Endothelial cell of umbilical vein (primary cell): ENCODE measurements around the gene MTERF1. TPM values are rescaled to one million over a fixed set of nuclear protein-coding genes. Genes with fewer than 3 reads are reported as not detected.

Source experiments
- BruUV-seq: library from RNA; stranded (reverse); fragments of 400-500 nt; replicated peaks from 2 replicates; lab custom pipeline; 2021; lab: Mats Ljungman, UMichigan
- CTCF ChIA-PET: fragments of 300-600, 350-600 bp; sonication (Branson Sonifier 250); formaldehyde crosslinking; loops from one replicate; lab custom pipeline; 2021; ENCODE audit warnings: antibody characterized with exemption, inconsistent platforms; lab: Charles Lee
- POLR2A ChIA-PET: fragments of 300-600, 350-600 bp; sonication (Branson Sonifier 250); formaldehyde crosslinking; loops from one replicate; lab custom pipeline; 2021; ENCODE audit warnings: antibody characterized with exemption, inconsistent platforms; lab: Charles Lee
- DNase-seq: peaks from one replicate; pipeline ENCODE4 v3.0.0-alpha.2; 2011; ENCODE audit warnings: low read depth, low spot score
- FAIRE-seq: peaks from 2 replicates; lab custom pipeline; 2011; peaks lifted over from hg19 to GRCh38; lab: Jason Lieb, UNC
- H2AFZ ChIP-seq: 2 replicates; pipeline ENCODE4 v1.6.0; 2012; ENCODE audit warnings: low read depth, low read length, control low read depth, inconsistent platforms
- H3K27ac ChIP-seq: 2 replicates; pipeline ENCODE4 v1.5.1; 2011; ENCODE audit warnings: low read depth, mild to moderate bottlenecking, control low read depth, low read length, moderate library complexity; ENCODE audit not compliant: insufficient read depth
- H3K27me3 ChIP-seq, 2 experiments: 2 replicates each; pipeline versions ENCODE4 v1.6.0 to v1.6.1; 2011; ENCODE audit warnings: low read length in 2 of 2, mixed read lengths in 1 of 2; ENCODE audit not compliant: control insufficient read depth in 2 of 2, insufficient read depth in 2 of 2
- H3K36me3 ChIP-seq, 2 experiments: 2 replicates in 1 of 2; 3 replicates in 1 of 2; pipeline ENCODE4 v1.5.1; 2011; ENCODE audit warnings: low read length in 2 of 2, mild to moderate bottlenecking in 1 of 2, moderate library complexity in 1 of 2; ENCODE audit not compliant: control insufficient read depth in 2 of 2, insufficient read depth in 2 of 2; ENCODE audit errors: extremely low read depth in 1 of 2
- H3K4me1 ChIP-seq: 3 replicates; pipeline ENCODE4 v1.5.1; 2011; ENCODE audit warnings: mild to moderate bottlenecking, low read length; ENCODE audit not compliant: control insufficient read depth, insufficient read depth; ENCODE audit errors: extremely low read depth
- H3K4me2 ChIP-seq: 2 replicates; pipeline ENCODE4 v1.6.1; 2011; ENCODE audit warnings: low read length, control low read depth, mixed read lengths; ENCODE audit not compliant: insufficient read depth
- H3K4me3 ChIP-seq, 3 experiments: fragments of 200-600 bp in 1 of 3; sonication (generic), shearing (Covaris generic) in 1 of 3; replicated peaks in 1 of 3; 2 replicates each; pipeline ENCODE4 v1.5.1; 2011 to 2016; ENCODE audit warnings: control low read depth in 3 of 3, low read length in 3 of 3, mild to moderate bottlenecking in 2 of 3, inconsistent platforms in 1 of 3, low read depth in 1 of 3, moderate library complexity in 1 of 3; ENCODE audit not compliant: insufficient read depth in 1 of 3
- H3K79me2 ChIP-seq: 2 replicates; pipeline ENCODE4 v1.6.0; 2012; ENCODE audit warnings: low read length, inconsistent platforms; ENCODE audit not compliant: control insufficient read depth, insufficient read depth
- H3K9ac ChIP-seq: replicated peaks from 2 replicates; pipeline ENCODE3; 2011; ENCODE audit warnings: low read length, control low read depth; ENCODE audit not compliant: insufficient read depth; ENCODE audit errors: extremely low read depth
- H3K9me1 ChIP-seq: replicated peaks from 3 replicates; pipeline ENCODE4 v1.6.0; 2011; ENCODE audit warnings: mild to moderate bottlenecking, low read length; ENCODE audit not compliant: control insufficient read depth, insufficient read depth; ENCODE audit errors: extremely low read depth
- H3K9me3 ChIP-seq: replicated peaks from 2 replicates; pipeline ENCODE4 v1.5.1; 2012; ENCODE audit warnings: low read length, inconsistent platforms; ENCODE audit not compliant: control insufficient read depth, insufficient read depth
- H4K20me1 ChIP-seq: replicated peaks from 2 replicates; pipeline ENCODE3; 2011; ENCODE audit warnings: mild to moderate bottlenecking, low read length; ENCODE audit not compliant: control insufficient read depth, insufficient read depth; ENCODE audit errors: extremely low read depth
- CTCF ChIP-seq, 2 donors: IDR thresholded peaks; 1 replicate in 1 of 2; 2 replicates in 1 of 2; pipeline ENCODE4 v1.5.1; 2011; ENCODE audit warnings: low read length in 2 of 2, mild to moderate bottlenecking in 2 of 2, moderate library complexity in 2 of 2, control low read depth in 1 of 2, inconsistent platforms in 1 of 2, low read depth in 1 of 2; ENCODE audit not compliant: insufficient read depth in 1 of 2; ENCODE audit errors: extremely low read depth in 1 of 2
- EZH2 ChIP-seq: IDR thresholded peaks from 2 replicates; pipeline ENCODE4 v1.6.1; 2012; ENCODE audit warnings: borderline replicate concordance, low read depth, mild to moderate bottlenecking, moderate library complexity, low read length, inconsistent platforms; ENCODE audit not compliant: severe bottlenecking
- FOS ChIP-seq: IDR thresholded peaks from 2 replicates; pipeline ENCODE4 v1.6.1; 2011; ENCODE audit warnings: mild to moderate bottlenecking, low read length, moderate library complexity, borderline replicate concordance; ENCODE audit not compliant: insufficient read depth
- GATA2 ChIP-seq: IDR thresholded peaks from 2 replicates; pipeline ENCODE4 v1.7.0; 2011; ENCODE audit warnings: low read depth, mild to moderate bottlenecking, moderate library complexity, mixed read lengths, low read length; ENCODE audit not compliant: insufficient read length, insufficient read depth
- JUN ChIP-seq: IDR thresholded peaks from 2 replicates; pipeline ENCODE4 v1.6.1; 2011; ENCODE audit warnings: borderline replicate concordance, low read depth; ENCODE audit not compliant: insufficient read length, insufficient read depth
- MAX ChIP-seq: IDR thresholded peaks from 2 replicates; pipeline ENCODE4 v1.6.1; 2011; ENCODE audit not compliant: insufficient read depth, insufficient read length
- MYC ChIP-seq: IDR thresholded peaks from one replicate; pipeline ENCODE4 v1.6.1; 2011; ENCODE audit warnings: mild to moderate bottlenecking, low read depth, low read length
- POLR2A ChIP-seq: IDR thresholded peaks from 2 replicates; pipeline ENCODE4 v1.6.1; 2012; ENCODE audit warnings: low read depth, mild to moderate bottlenecking, control low read depth, low read length
- POLR2AphosphoS5 ChIP-seq: IDR thresholded peaks from 2 replicates; pipeline ENCODE4 v1.6.1; 2012; ENCODE audit warnings: low read depth, mild to moderate bottlenecking, control low read depth, low read length, moderate library complexity; ENCODE audit not compliant: insufficient read depth
- dilution Hi-C: fragments of 300-500 bp; cut with MboI; formaldehyde crosslinking; loops from one replicate; pipeline ENCODE4 v1.15.0; 2019; ENCODE audit warnings: low sequenced_read_pairs; ENCODE audit not compliant: extremely low pct_ligation_motif_present
- intact Hi-C: fragments of 100-400 bp; cut with micrococcal nuclease; formaldehyde crosslinking; loops from one replicate; pipeline ENCODE4 v1.10.0; 2022
- polyA plus RNA-seq, 4 experiments: library from polyadenylated mRNA; depleted of rRNA in 3 of 4; stranded (reverse) in 3 of 4; unstranded in 1 of 4; fragments of >200 nt; gene quantifications; 2 replicates each; pipeline versions ENCODE4 v1.2.1 to v1.2.3, GENCODE V29; 2011 to 2012; ENCODE audit warnings: missing spikeins in 1 of 4
- total RNA-seq: library from RNA; stranded (reverse); gene quantifications from 2 replicates; pipeline ENCODE4 v1.2.3, GENCODE V29; 2021

MTERF1 gene
- total and polyA plus RNA-seq, 2 donors (not counting 3 experiments of a cell fraction or from before 2014, with no cell fraction given): 3.1 to 10.2 TPM

- Histone ChIP-seq H3K9me3 (no peaks in the 10 kb centered on the region), H4K20me1 (no peaks in the 10 kb centered on the region), H3K79me2 (no peaks in the 10 kb centered on the region), H3K9ac (no peak overlapping the region), H3K27me3 (no peaks in the 10 kb centered on the region), H3K27ac (no peak overlapping the region), H2AFZ (no peak overlapping the region), H3K4me1 (no peaks in the 10 kb centered on the region), H3K9me1 (no peaks in the 10 kb centered on the region), H3K4me2 (no peak overlapping the region), H3K4me3 (no peak overlapping the region), H3K36me3 (no peaks in the 10 kb centered on the region)
- ChIA-PET POLR2A (no interaction called here), CTCF (interaction anchor here (1.5 kb wide), 2 partner anchors 16 to 25 kb away, joined by 3 to 7 read pairs; no protein-coding TSS in a partner anchor)
- no TSS peak for BruUV-seq
- FAIRE-seq (peak; percentile 31), DNase-seq (peak; percentile 14)
- no peak for TF ChIP-seq FOS
- no peak for TF ChIP-seq POLR2A
- TF ChIP-seq JUN: no peak
- TF ChIP-seq MAX: no peak
- no peak for TF ChIP-seq EZH2
- TF ChIP-seq CTCF (IDR thresholded peaks at IDR 0.05; ENCODE audit: extremely low read depth in 1 of 2, insufficient read depth in 1 of 2, low read depth in 1 of 2, low read length in 2 of 2): no peak
- no peak for TF ChIP-seq GATA2
- no peak for TF ChIP-seq MYC
- TF ChIP-seq POLR2AphosphoS5: no peak
- intact Hi-C loops: no loop called here
- dilution Hi-C loops: no loop called here
Observed at GRCh38 chr7:91835826-91836368, 44.6 kb downstream of the MTERF1 start.
